H7 (cell line): ENCODE data around the gene TMTC2. TPM values are rescaled to one million over a fixed set of nuclear protein-coding genes. Genes with fewer than 3 reads are reported as not detected.
"Not testable (repeated sequence)": the region's sequence is repeated elsewhere in the genome, so short reads cannot be mapped to it uniquely, and the experiment has no call there.

Source experiments
- DNase-seq: peaks from one replicate; pipeline ENCODE4 v3.0.0; 2012
- H3K27me3 ChIP-seq: 2 replicates; pipeline ENCODE4 v1.6.0; 2011; ENCODE audit warnings: mild to moderate bottlenecking, low read length; ENCODE audit not compliant: control insufficient read depth, insufficient read depth
- H3K36me3 ChIP-seq: replicated peaks from 2 replicates; pipeline ENCODE4 v1.5.1; 2011; ENCODE audit warnings: low read length; ENCODE audit not compliant: control insufficient read depth, insufficient read depth
- H3K4me3 ChIP-seq: 2 replicates; pipeline ENCODE4 v1.5.1; 2011; ENCODE audit warnings: low read depth, mild to moderate bottlenecking, control low read depth, low read length, moderate library complexity; ENCODE audit not compliant: insufficient read depth
- total RNA-seq: library from RNA; depleted of rRNA; stranded (reverse); fragments of >200 nt; shearing (Covaris generic); gene quantifications from 2 replicates; pipeline ENCODE4 v1.2.3, GENCODE V29; 2014

TMTC2 gene
- total RNA-seq, 1 experiment from 2014 or later: 3.7 TPM

GRCh38 chr12:83084516-83085234, 398.0 kb downstream of the TMTC2 start:
- DNase-seq: no peak
- Histone ChIP-seq H3K4me3 (no peak overlapping the region), H3K36me3 (no peaks in the 10 kb centered on the region), H3K27me3 (no peaks in the 10 kb centered on the region)

- Histone ChIP-seq H3K36me3 (no peaks in the 10 kb centered on the region), H3K4me3 (no peak overlapping the region), H3K27me3 (no peaks in the 10 kb centered on the region)
- no peak for DNase-seq
Observed at GRCh38 chr12:83086023-83086422, 399.3 kb downstream of the TMTC2 start.

- Histone ChIP-seq H3K36me3 (no peaks in the 10 kb centered on the region), H3K27me3 (no peaks in the 10 kb centered on the region), H3K4me3 (no peak overlapping the region)
- DNase-seq: no peak
Observed at GRCh38 chr12:83089575-83089974, 402.9 kb downstream of the TMTC2 start.

GRCh38 chr12:83092129-83092528, 405.4 kb downstream of the TMTC2 start:
- peak; percentile 19 for DNase-seq
- Histone ChIP-seq H3K36me3 (no peaks in the 10 kb centered on the region), H3K4me3 (no peak overlapping the region), H3K27me3 (no peaks in the 10 kb centered on the region)

- DNase-seq: no peak
- Histone ChIP-seq H3K4me3 (no peak overlapping the region), H3K36me3 (no peaks in the 10 kb centered on the region), H3K27me3 (no peaks in the 10 kb centered on the region)
Observed at GRCh38 chr12:83092606-83093005, 405.9 kb downstream of the TMTC2 start.

- no peak for DNase-seq
- Histone ChIP-seq H3K4me3 (no peak overlapping the region), H3K36me3 (no peaks in the 10 kb centered on the region), H3K27me3 (no peaks in the 10 kb centered on the region)
Observed at GRCh38 chr12:83093426-83093825, 406.7 kb downstream of the TMTC2 start.

- DNase-seq: no peak
- H3K4me3 ChIP-seq: no peak overlapping the region
- H3K27me3 ChIP-seq: no peaks in the 10 kb centered on the region
- H3K36me3 ChIP-seq: no peaks in the 10 kb centered on the region
Observed at GRCh38 chr12:83097643-83098342, 411.1 kb downstream of the TMTC2 start.

- no peak for DNase-seq
- Histone ChIP-seq H3K36me3 (no peaks in the 10 kb centered on the region), H3K27me3 (no peaks in the 10 kb centered on the region), H3K4me3 (no peak overlapping the region)
Observed at GRCh38 chr12:83099436-83099835, 412.7 kb downstream of the TMTC2 start.

- H3K27me3 ChIP-seq: no peaks in the 10 kb centered on the region
- H3K36me3 ChIP-seq: no peaks in the 10 kb centered on the region
- DNase-seq: no peak
- no peak overlapping the region for H3K4me3 ChIP-seq
Observed at GRCh38 chr12:83102499-83102898, 415.8 kb downstream of the TMTC2 start.

GRCh38 chr12:83106873-83107272, 420.2 kb downstream of the TMTC2 start:
- no peaks in the 10 kb centered on the region for H3K36me3 ChIP-seq
- no peak for DNase-seq
- H3K4me3 ChIP-seq: no peak overlapping the region
- no peaks in the 10 kb centered on the region for H3K27me3 ChIP-seq

GRCh38 chr12:83110424-83110823, 423.7 kb downstream of the TMTC2 start:
- H3K4me3 ChIP-seq: no peak overlapping the region
- H3K27me3 ChIP-seq: no peaks in the 10 kb centered on the region
- H3K36me3 ChIP-seq: no peaks in the 10 kb centered on the region
- no peak for DNase-seq

GRCh38 chr12:83113945-83114344, 427.2 kb downstream of the TMTC2 start:
- no peak for DNase-seq
- H3K4me3 ChIP-seq: no peak overlapping the region
- no peaks in the 10 kb centered on the region for H3K27me3 ChIP-seq
- no peaks in the 10 kb centered on the region for H3K36me3 ChIP-seq

- H3K4me3 ChIP-seq: no peak overlapping the region
Observed at GRCh38 chr12:83114966-83115365, 428.3 kb downstream of the TMTC2 start.

GRCh38 chr12:83117926-83118325, 431.2 kb downstream of the TMTC2 start:
- not testable (repeated sequence) for H3K36me3 ChIP-seq, DNase-seq, H3K27me3 ChIP-seq, H3K4me3 ChIP-seq

More at GRCh38 chr12:83114966-83115365, 428.3 kb downstream of the TMTC2 start:
- Histone ChIP-seq H3K36me3 (no peaks in the 10 kb centered on the region), H3K27me3 (no peaks in the 10 kb centered on the region)
- DNase-seq: no peak

- DNase-seq: no peak
- H3K4me3 ChIP-seq: no peak overlapping the region
- H3K36me3 ChIP-seq: no peaks in the 10 kb centered on the region
- H3K27me3 ChIP-seq: no peaks in the 10 kb centered on the region
Observed at GRCh38 chr12:83121897-83122622, 435.4 kb downstream of the TMTC2 start.
